ENCODE data around the gene CTNNA2.

DNA sequence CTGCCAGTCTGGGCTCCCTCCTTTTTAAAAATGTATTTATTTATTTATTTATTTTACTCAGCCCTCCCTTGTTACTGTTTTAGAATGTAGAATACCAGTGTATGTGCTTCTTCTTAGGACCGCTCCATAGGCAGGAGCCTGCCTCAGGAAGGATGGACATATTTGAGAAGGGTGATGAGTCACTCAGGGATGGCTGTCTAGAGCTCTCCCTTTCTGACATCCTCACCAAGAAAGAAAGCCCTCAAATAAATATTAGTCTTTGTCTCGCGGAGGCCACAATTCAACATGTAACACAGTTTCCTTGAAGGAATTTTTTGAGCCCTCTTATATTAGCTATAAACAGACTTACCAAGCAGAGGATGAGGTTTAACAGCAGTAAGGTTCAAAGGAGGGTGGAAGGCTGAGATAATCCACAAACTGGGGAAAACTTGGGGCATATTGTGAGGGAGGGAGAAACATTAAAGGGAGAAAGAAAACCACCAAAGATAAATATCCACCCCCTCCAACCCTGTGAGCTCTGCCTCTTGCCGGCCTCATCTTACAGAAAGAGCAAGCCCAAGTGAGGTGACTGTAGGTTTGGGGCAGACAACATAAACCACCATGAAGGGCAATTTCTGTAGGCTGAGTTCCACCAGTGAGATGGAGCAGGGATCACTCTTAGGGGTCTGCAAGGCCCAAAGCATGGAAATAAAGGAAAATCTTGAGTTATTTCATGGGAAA, 628.3 kb downstream of the CTNNA2 start:
- TF ChIP-seq, protein P1, sequence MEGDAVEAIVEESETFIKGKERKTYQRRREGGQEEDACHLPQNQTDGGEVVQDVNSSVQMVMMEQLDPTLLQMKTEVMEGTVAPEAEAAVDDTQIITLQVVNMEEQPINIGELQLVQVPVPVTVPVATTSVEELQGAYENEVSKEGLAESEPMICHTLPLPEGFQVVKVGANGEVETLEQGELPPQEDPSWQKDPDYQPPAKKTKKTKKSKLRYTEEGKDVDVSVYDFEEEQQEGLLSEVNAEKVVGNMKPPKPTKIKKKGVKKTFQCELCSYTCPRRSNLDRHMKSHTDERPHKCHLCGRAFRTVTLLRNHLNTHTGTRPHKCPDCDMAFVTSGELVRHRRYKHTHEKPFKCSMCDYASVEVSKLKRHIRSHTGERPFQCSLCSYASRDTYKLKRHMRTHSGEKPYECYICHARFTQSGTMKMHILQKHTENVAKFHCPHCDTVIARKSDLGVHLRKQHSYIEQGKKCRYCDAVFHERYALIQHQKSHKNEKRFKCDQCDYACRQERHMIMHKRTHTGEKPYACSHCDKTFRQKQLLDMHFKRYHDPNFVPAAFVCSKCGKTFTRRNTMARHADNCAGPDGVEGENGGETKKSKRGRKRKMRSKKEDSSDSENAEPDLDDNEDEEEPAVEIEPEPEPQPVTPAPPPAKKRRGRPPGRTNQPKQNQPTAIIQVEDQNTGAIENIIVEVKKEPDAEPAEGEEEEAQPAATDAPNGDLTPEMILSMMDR (IDR thresholded peaks at IDR 0.05; ENCODE audit: low read depth, low read length): no peak
- no peak for TF ChIP-seq EZH2phosphoT487 (IDR thresholded peaks at IDR 0.05; ENCODE audit: low read depth)

Data from OCI-LY3 (cell line).